Measurements from ENCODE around the gene MFF.

Gene MFF, protein sequence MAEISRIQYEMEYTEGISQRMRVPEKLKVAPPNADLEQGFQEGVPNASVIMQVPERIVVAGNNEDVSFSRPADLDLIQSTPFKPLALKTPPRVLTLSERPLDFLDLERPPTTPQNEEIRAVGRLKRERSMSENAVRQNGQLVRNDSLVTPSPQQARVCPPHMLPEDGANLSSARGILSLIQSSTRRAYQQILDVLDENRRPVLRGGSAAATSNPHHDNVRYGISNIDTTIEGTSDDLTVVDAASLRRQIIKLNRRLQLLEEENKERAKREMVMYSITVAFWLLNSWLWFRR

DNA sequence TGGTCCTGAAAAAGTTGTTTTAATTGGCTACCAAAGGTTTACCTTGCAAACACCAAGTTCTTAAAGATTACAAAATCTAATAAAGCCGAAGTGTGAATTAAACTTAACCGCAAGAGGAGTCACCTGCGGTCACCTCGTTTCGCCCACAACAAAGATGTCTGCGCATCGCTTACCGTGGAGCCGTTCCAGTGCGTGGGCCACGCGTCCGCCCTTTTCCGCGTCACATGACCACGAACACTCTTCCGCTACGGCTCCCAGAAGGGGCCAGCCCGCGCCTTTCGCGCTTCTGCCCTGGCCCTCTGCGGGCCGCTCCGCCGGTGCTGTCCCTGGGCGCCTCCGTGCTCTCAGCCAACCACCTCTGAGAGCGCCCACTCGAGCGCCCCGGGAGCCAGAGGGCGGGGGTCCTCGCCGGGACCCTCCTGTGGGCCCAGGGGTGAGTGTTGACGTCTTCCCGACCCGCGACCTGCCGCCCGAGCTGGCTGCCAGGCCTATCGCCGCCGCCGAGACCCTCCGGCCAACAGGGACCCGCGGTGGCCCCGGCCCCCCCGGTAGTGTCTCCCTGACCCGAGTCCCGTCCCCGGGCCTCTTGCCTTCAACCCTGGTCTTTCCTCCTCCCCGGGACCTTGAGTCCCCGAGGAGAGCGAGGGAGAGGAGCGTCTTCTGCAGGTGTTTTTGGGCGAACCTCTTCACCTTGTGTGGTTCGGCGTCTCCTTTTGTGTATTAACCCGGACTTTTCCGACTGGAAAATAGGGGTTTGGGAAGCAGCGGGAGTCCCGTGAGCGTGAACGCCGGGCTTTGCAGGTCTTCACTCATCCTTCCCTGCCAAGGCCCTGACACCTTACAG is at the start of gene MFF:
MFF (plus strand) TSS at position 257 of the 844 bp plus-strand sequence. CDS start 5,415 bp downstream, outside the sequence.
- Histone ChIP-seq H3K4me3 (peak within 1 kb of the TSS; percentile 66 to 90 (median 86)), H3K27ac (peak within 1 kb of the TSS; percentile 82 to 99 (median 93))

DNA sequence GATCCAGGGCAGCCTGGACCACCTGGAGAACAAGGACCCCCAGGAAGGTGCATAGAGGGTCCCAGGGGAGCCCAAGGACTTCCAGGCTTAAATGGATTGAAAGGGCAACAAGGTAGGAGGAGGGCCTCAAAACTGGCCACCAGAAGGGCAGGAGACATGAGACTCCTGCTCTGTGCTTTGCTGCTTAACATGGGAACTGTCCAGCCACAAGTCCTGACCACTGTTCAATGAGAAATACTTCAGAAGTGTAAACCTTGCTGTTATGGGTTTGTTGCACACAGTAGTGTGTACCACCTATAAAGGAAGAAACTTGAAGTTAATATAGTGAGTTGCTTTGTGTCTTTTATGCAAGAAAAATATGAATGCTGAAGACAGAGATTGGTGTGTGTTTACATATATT is 44.2 kb upstream of the MFF start:
- H3K4me3 ChIP-seq, result no peak overlapping the region
- no peak overlapping the region for H3K27ac ChIP-seq

DNA sequence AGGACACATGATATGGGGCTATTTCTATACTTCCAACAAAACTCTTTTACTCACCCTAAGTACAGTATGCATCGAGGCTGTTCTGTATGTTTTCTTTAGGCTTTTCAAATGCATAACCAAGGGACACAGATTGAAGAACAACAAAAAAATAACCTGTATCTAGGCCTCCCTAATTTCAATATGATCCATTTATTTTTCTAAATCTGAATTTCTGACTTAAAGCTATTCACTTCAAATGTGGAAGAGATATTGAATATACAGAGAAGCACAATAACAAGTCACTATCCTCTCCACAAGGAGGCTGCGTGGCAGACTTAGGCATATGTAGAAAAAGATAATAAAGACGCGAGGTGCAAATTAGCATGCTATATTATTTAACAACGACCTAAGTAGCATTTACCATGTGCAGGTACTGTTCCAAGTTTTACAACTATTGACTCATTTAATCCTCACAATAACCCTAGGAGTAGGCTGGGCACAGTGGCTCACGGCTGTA is 39.3 kb upstream of the MFF start:
- Histone ChIP-seq H3K27ac (no peak overlapping the region), H3K4me3 (no peak overlapping the region)

DNA sequence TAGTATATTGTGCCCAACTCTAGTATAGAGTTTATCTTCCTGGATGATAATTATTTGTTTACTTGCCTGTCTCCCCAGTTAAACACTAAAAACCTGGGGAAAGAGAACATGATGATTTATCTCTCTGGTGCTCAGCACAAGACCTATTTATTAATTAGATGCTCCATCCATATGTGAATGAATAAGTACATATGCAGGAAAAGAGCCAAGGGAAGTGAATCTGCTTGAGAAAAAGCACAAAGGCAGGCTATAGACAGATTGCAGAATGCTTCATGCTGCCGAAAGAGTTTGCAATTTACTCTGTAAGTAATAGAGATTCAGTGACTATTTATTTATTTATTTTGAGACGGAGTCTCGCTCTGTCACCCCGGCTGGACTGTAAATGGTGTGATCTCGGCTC is 37.3 kb upstream of the MFF start:
- no peak overlapping the region for H3K4me3 ChIP-seq
- H3K27ac ChIP-seq, result no peak overlapping the region

DNA sequence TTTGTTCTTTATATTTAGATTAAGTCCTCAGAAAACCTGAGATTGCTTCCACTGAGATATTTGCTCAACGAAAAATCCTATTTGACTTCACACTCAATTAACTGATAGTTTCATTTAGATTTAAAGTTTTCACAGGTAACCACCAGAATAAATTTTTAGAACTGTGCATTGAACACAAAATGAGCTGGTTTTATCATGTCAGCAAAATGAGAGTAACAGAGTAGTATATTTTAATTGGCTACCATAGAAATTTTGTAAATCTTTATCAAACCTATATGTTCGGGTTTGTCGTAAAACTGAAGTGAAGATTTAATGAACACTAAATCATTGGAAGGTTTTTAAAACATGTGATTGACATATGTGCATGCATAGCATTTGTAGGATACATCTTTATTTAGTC is 32.7 kb upstream of the MFF start:
- H3K4me3 ChIP-seq, result no peak overlapping the region
- no peak overlapping the region for H3K27ac ChIP-seq

DNA sequence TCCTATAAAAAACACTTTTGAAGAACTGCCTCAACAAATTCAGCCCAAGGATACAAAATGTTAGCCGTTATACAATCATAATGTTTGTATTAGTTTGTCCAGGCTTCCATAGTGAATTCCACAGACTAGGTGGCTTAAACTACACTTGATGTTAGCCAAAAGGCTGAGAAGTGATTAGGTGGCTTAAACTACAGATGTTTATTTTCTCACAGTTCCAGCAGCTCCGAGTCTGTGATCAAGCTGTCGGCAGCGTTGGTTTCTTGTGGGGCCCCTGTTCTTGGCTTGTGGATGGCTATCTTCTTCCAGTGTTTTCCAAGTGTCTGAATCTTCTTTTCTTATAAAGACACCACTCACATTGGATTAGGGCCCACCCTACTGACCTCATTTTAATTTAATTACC is 31.5 kb upstream of the MFF start:
- Histone ChIP-seq H3K4me3 (no peak overlapping the region), H3K27ac (no peak overlapping the region)

DNA sequence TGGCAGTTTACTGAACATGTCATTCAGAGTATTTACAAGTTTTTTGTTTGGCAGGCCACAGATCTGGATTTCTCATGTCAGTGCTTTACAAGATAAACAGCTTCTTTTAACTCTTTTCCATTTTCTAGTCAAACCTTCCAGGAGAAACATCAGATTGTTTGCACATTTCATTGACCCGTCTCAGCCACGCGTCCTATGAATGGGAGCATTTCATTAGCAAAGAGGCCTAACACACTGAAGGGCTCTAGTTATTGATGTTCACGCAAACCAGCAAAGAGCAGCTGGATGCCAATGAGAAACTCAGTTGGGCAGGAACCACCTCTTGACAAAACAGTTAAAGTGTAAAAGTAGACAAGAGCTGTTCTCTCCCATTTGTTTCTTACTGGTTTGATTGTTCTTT is 29.2 kb upstream of the MFF start:
- H3K27ac ChIP-seq, result no peak overlapping the region

DNA sequence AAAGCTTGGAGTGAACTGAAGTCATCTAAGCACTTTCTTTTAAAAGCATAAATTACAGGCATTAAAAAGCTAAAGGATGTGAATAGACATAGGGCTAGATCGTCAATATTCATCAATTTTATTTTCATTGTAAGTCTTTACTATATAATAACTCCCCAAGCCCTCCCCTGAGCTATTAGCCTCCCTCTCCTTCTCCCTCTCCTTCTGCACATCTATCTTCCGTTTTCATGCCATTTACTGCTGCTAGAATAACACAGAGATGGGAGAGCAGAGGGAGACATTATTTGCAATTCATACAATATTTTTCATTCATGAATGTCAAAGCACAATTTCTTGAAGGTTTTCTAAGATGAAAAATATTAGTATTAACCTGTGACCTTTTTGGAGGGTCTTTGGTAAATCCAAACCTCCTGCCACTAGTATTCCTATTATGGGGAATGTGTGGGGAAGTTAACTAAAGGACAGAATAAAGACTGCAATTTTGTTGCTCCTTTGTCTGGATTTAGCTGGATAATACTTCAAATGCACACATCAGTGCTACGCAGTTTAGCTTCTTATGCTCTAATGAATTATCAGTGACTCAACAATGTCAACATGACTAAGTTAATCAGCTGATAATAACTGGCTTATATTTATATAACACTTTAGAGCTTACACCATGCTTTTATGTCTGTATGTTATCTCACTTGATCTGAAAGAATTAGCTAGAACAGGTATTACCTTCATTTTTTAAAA is 28.2 kb upstream of the MFF start:
- H3K27ac ChIP-seq, result no peak overlapping the region
- no peak overlapping the region for H3K4me3 ChIP-seq

More for the DNA sequence above, 29.2 kb upstream of the MFF start:
- no peak overlapping the region for H3K4me3 ChIP-seq

DNA sequence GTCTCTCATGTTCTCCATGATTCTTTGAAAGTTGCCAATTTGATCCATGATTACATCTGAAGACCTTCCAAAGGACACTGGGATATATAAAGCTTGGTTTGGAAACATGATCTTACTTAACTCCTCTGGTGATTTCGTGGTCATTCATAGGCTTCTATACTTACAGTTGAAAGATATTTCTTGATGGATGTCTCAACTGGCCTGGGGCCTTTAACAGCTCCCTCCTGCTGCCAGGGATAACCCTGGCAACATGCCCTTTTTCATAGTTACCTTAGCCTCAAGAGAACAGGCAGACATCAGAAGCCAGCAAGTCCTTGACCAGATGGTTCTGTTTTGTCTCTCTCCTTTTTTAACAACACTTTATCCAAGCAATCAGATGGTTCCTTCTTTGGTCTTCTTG is 23.5 kb upstream of the MFF start:
- Histone ChIP-seq H3K27ac (no peak overlapping the region), H3K4me3 (no peak overlapping the region)

DNA sequence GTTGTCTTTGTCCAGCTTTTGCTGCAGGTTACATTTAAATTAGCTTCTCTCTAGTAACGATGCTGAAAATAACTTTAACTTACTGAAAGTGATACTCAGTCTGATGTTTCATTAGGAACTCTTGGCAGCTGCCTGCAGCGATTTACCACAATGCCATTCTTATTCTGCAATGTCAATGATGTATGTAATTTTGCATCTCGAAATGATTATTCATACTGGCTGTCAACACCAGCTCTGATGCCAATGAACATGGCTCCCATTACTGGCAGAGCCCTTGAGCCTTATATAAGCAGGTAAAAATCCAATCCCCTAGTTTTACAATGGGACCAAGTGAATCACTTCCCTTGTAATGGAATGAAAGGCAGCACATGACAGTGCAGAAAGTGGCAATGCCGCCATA is 16.3 kb upstream of the MFF start:
- no peak overlapping the region for H3K27ac ChIP-seq
- no peak overlapping the region for H3K4me3 ChIP-seq

DNA sequence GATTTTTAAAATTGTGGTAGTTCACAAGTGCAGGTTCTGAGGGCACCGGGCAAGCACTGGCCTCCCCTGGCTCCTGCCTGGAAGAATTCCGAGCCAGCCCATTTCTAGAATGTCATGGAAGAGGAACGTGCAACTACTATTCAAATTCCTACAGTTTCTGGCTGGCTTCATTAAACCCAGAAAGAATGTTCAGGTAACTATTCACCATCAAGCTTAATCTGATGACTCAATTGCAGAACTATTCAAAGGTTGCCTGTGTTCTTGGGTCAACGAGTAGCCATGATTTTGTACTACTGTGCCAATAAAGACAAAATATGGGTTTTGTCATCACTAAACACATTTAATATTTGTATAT is 14.3 kb upstream of the MFF start:
- no peak overlapping the region for H3K27ac ChIP-seq
- no peak overlapping the region for H3K4me3 ChIP-seq

DNA sequence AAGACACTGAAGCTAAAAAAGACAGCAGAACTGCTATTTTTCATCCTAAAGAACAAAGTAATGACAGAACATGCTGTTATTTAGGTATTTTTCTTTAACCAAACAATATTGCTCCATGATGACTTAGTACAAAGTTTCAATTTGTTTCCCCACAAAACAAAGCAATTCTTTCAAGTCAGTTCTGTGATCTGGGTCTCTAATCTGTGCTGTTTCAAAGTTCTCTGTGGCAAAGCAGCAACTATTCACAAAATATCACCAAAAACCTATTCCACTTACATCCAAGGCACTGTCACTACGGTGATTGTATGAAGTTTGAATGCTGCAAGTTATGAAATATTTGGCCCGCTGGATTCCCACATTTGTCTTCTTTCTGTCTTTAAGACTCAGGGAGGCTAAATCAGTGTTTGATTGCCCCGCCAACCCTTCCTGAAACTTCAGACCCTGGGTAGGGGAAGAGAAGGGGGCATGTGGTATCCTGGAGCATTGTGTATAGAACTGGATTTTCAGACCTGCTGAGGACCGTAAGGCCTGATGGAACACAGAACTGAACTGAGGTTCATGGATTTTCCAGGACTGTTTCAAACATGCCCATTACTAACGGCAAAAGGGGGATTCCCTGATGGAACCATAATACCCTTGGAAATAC is 13.1 kb upstream of the MFF start:
- Histone ChIP-seq H3K27ac (no peak overlapping the region), H3K4me3 (no peak overlapping the region)

DNA sequence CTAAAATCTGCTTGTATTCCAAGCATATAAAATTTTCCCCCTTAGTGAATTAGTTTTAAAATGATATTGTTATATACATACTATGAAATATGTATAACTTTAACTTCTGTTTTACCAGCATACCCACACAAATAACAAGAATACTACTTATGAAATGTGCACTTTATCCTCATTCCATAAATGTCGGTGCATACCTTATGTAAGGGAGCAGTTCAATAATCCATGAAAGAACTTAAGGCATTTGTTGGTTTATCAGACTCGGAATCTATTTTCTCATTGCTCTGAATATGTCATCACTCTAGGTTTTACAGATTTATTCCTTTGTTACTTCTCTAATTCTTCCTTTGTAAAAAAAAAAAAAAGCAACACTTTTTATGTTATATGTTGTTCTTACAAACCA is 12.5 kb upstream of the MFF start:
- no peak overlapping the region for H3K27ac ChIP-seq
- no peak overlapping the region for H3K4me3 ChIP-seq

DNA sequence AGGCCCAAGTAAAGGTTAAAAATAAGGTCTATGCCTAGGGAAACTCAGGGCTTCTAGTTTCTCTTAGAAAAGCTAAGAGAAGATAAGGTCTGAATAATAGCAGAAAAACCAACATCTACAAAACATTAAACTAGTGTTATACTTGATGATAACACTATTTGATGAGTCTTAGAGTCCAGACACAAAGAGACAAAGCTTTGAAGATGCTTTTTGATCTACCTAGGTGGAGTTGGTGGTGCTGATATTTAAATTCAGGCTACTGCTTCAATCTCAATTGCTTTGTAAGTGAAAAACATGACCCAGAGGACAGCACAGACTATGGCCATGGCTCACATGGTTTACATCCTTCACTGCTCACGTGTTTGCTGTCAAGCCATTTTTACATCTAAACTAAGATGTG is 11.7 kb upstream of the MFF start:
- H3K27ac ChIP-seq, result no peak overlapping the region
- H3K4me3 ChIP-seq, result no peak overlapping the region

DNA sequence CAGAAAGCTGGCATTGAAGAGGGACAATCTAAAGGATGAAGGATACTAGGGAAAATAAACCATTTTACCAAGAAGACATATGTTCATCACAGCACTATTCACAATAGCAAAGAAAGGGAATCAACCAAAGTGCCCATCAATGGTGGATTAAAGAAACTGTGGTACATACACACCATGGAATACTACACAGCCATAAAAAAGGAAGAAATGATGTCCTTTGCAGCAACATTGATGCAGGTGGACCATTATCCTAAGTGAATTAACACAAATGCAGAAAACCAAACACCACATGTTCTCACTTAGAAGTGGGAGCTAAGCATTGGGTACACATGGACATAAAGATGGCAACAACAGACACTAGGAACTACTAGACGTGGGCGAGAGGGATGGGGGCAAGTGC is 7.2 kb upstream of the MFF start:
- H3K4me3 ChIP-seq, result no peak overlapping the region

DNA sequence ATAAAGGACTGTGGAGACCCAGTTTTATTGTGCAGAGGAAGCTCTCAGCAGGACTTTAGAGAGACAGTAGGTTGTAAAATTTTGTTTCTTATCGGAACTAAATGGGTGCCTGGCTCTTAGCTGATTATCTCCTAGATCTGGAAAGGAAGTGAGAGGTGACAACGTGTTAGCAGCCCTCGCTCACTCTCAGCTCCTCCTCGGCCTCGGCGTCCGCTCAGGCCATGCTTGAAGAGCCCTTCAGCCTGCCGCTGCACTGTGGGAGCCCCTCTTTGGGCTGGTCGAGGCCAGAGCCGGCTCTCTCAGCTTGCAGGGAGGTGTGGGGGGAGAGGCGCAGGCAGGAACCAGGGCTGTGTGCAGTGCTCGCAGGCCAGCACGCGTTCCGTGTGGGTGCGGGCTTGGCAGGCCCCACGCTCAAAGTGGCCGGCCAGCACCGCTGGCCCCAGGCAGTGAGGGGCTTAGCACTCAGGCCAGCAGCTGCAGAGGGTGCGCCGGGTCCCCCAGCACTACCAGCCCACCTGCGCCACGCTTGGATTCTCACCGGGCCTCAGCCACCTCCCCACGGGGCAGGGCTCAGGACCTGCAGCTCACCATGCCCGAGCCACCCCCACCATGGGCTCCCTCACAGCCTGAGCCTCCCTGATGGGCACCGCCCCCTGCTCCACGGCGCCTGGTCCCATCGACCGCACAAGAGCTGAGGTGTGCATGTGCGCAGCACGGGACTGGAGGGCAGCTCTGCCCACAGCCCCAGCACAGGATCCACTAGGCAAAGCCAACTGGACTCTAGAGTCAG is 4.6 kb upstream of the MFF start:
- Histone ChIP-seq H3K4me3 (no peak overlapping the region), H3K27ac (no peak overlapping the region)

More for the DNA sequence above, 7.2 kb upstream of the MFF start:
- no peak overlapping the region for H3K27ac ChIP-seq

DNA sequence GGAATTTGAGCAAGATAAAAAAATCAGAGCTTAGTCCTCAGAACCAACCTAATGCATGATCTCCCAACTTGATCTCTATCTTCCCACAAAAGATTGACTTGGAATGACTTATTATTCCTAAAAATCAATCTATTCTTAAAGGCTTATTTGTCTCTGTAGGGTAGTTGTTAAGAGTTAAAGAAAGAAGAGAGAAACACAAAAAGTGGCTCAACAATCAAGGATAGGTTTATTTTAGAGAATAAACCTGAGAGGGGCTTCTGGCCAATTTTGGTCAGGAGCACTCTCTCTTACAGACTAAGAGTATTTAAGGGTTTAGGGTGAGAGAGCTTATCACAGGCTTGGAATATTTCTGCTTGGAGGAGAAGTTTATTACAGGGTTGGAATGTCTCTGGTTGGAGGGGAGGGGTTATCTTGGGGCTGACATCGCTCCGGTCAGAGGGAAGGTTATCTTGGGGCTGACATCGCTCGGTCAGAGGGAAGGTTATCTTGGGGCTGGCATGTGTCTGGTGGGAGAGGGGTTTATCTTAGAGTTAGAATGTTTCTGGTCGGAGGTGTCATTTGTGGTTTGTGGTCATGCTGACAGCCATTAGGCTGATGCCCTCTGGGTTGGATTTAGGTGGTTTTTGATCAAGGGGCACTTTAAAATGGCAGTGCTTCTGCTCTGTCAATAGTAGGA is 2.4 kb upstream of the MFF start:
- Histone ChIP-seq H3K27ac (no peak overlapping the region), H3K4me3 (no peak overlapping the region)

DNA sequence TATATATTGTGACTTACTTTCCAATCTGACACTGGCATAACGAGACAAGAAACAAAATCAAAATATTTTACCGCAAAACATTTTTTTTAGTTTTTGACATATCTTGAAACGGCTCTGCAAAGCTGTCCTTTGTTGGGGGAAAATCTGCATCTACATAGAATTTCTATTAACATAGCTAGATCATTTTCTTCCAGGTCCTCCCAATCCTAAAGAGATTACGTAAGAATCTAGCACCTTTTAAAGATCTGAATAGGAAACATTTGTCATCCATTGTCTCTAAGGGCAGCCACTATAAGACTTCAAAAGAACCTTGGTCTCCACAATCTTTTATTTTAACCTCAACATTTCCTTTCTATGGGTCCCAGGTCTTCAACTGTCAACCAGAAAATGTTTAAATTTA is 1.2 kb upstream of the MFF start:
- H3K4me3 ChIP-seq, result no peak overlapping the region
- H3K27ac ChIP-seq, result no peak overlapping the region

DNA sequence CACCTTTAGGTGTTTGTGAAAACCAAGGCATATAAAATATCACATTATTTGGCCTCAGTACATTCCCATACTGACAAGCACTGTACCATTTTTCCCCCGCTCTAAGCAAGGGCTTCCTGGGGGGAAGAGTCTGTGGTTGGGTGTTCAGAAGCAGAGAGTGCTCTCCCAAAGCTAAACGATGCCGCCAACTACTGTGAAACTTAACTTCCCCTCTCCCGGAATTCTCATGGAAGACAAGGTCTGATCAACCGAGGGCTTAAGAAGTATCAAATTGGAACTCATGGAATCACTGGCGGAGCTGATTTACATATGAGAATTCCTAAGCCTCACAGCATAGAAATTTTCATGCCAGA is 433 bp upstream of the MFF start:
- H3K27ac ChIP-seq, result peak overlapping the region in 19 of 21 experiments; percentile 19 to 99 (median 94)
- H3K4me3 ChIP-seq, result peak overlapping the region; percentile 66 to 90 (median 86)

Measured in skin epidermis (tissue), 12 donors.